Testis (tissue), 2 donors: ENCODE data around the gene LGALSL.

ENCODE experiments used
- POLR2A ChIP-seq: fragments of 450-650 bp; IDR thresholded peaks from one replicate; pipeline ENCODE4 v1.6.1; 2017; ENCODE audit warnings: antibody characterized with exemption, mild to moderate bottlenecking, moderate library complexity
- TF ChIP-seq, protein P1 (sequence below), 3 experiments: fragments of 450-650 bp in 2 of 3; fragments of 200-600 bp in 1 of 3; sonication (generic) in 1 of 3; IDR thresholded peaks; one replicate each; pipeline ENCODE4 v1.5.1; 2016 to 2019; ENCODE audit warnings: antibody characterized with exemption in 3 of 3, mild to moderate bottlenecking in 2 of 3, moderate library complexity in 1 of 3

DNA sequence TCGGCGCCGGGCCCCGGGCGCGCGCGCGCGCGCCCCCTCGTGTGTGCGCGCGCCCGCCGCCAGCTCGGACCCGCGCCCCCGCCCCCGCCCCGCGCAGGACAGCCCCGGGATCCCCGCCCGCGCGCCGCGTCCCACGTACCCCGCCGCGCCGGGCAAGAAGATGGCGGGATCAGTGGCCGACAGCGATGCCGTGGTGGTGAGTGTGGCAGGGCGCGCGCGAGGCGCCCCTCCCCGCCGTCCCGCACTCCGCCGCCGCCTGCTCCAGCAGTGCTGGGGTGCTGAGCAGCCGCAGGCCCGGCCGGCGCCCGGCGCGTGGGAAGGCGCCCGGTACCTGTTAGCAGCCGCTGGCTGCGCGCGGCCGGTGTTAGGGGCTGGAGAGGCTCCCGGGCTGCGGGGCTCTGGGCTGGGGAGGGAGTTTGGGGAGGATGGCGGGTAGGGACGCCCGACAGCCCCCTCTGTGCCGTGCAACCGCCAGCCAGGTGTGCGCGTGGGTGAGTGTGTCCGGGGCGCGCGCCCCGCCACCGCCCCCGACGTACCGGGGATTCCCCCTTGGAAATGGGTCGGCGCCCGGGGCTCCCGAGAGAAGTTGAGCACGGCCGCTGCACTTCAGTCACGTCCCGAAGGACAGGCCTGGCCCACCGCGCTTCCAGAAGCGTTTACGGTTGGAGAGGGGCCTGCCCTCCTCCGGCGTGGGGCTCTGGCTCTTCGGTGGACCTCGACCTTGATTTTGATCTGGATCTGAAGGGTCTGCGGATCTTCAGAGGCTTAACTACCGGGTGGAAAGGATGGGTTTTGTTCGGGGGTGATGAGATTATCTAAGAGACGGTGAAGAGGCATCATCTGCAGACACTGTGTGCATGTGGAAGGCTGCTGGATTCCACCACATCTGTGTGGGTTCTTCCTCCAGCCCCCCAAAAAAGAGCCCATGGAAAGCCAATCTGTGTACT, 697 bp downstream of the LGALSL start:
- TF ChIP-seq POLR2A = no peak
- TF ChIP-seq, protein P1, sequence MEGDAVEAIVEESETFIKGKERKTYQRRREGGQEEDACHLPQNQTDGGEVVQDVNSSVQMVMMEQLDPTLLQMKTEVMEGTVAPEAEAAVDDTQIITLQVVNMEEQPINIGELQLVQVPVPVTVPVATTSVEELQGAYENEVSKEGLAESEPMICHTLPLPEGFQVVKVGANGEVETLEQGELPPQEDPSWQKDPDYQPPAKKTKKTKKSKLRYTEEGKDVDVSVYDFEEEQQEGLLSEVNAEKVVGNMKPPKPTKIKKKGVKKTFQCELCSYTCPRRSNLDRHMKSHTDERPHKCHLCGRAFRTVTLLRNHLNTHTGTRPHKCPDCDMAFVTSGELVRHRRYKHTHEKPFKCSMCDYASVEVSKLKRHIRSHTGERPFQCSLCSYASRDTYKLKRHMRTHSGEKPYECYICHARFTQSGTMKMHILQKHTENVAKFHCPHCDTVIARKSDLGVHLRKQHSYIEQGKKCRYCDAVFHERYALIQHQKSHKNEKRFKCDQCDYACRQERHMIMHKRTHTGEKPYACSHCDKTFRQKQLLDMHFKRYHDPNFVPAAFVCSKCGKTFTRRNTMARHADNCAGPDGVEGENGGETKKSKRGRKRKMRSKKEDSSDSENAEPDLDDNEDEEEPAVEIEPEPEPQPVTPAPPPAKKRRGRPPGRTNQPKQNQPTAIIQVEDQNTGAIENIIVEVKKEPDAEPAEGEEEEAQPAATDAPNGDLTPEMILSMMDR (IDR thresholded peaks at IDR 0.05) = no peak
